Neutrophil (primary cell): ENCODE measurements around the gene ATP4B.

Source experiments
- H3K27ac ChIP-seq: fragments of 200-600 bp; sonication (generic); 2 replicates; pipeline ENCODE4 v1.5.1; 2016; ENCODE audit warnings: mild to moderate bottlenecking, moderate library complexity
- H3K27me3 ChIP-seq: fragments of 200-600 bp; sonication (generic); 2 replicates; pipeline ENCODE4 v1.6.0; 2016; ENCODE audit warnings: mild to moderate bottlenecking
- H3K36me3 ChIP-seq: fragments of 200-600 bp; sonication (generic); 2 replicates; pipeline ENCODE4 v1.5.1; 2017
- H3K4me1 ChIP-seq, 2 experiments: fragments of 200-600 bp in 1 of 2; sonication (generic) in 1 of 2; 1 replicate in 1 of 2; 2 replicates in 1 of 2; pipeline versions ENCODE4 v1.5.1 to v1.6.1; 2013 to 2016; ENCODE audit warnings: low read depth in 1 of 2, low read length in 1 of 2, mild to moderate bottlenecking in 1 of 2, moderate library complexity in 1 of 2; ENCODE audit not compliant: control insufficient read depth in 1 of 2, insufficient read depth in 1 of 2
- H3K4me3 ChIP-seq, 2 experiments: fragments of 200-600 bp in 1 of 2; sonication (generic) in 1 of 2; 1 replicate in 1 of 2; 2 replicates in 1 of 2; pipeline ENCODE4 v1.5.1; 2013 to 2016; ENCODE audit warnings: low read depth in 1 of 2, low read length in 1 of 2, mild to moderate bottlenecking in 1 of 2, moderate library complexity in 1 of 2
- H3K9me3 ChIP-seq: fragments of 200-600 bp; sonication (generic); 2 replicates; pipeline ENCODE4 v1.5.1; 2016
- TF ChIP-seq, protein P1 (sequence below): fragments of 200-600 bp; sonication (generic); IDR thresholded peaks from 2 replicates; pipeline ENCODE4 v1.5.1; 2016; ENCODE audit warnings: antibody characterized with exemption

ATP4B gene

DNA sequence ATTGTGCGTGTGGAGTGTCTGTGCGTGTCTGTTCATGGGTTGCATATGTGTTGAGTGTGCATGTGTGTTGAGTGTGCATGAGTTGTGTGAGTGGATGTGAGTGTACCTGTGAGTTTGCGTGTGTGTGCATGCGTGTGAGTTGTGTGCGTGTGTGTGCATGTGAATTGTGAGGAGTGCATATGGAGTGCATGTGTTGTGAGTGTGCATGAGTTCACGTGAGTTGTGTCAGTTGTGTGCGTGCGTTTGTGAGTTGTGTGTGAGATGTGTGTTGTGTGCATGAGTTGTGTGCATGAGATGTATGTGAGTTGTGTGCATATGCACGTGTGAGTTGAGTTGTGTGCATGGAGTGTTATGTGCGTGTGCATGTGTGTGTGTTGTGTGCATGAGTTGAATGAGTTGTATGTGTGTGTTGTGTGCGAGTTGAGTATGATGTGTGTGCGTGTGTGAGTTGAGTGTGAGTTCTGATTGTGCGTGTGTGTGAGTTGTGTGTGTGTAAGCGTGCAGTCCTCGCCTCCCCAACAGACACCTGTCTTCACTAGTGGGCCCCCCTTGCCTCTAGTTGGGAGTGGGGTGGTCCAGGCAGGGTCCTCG, 44.1 kb downstream of the ATP4B start:
- Histone ChIP-seq H3K36me3 (no peaks in the 10 kb centered on the region), H3K4me1 (peaks cover 65 to 73% of the 10 kb centered on the region in 2 experiments), H3K9me3 (no peaks in the 10 kb centered on the region), H3K27ac (peak overlapping the region; percentile 91), H3K4me3 (no peak overlapping the region), H3K27me3 (no peaks in the 10 kb centered on the region)
- TF ChIP-seq, protein P1, sequence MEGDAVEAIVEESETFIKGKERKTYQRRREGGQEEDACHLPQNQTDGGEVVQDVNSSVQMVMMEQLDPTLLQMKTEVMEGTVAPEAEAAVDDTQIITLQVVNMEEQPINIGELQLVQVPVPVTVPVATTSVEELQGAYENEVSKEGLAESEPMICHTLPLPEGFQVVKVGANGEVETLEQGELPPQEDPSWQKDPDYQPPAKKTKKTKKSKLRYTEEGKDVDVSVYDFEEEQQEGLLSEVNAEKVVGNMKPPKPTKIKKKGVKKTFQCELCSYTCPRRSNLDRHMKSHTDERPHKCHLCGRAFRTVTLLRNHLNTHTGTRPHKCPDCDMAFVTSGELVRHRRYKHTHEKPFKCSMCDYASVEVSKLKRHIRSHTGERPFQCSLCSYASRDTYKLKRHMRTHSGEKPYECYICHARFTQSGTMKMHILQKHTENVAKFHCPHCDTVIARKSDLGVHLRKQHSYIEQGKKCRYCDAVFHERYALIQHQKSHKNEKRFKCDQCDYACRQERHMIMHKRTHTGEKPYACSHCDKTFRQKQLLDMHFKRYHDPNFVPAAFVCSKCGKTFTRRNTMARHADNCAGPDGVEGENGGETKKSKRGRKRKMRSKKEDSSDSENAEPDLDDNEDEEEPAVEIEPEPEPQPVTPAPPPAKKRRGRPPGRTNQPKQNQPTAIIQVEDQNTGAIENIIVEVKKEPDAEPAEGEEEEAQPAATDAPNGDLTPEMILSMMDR = no peak

DNA sequence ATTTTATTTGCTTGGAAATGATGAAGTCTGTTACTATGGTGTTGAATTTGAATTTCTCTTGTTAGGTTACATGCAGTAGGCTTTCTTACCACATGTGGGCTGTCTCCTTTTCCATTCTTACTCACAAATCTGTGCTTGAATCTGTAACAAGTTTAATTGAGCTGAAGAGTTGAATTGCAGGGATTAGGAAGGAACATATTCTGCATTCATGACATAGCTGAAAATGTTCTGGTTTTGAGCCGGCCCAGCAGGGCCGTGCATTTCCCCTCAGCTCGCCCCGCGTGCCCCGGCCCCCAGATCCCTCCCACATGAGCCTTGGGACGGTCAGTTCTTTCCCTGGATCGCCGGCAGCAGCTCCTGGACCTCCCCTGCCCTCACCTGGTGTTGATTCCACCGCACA, 45.4 kb downstream of the ATP4B start:
- H3K27ac ChIP-seq = peak overlapping the region; percentile 36
- no peak overlapping the region for H3K4me3 ChIP-seq
- H3K27me3 ChIP-seq = no peaks in the 10 kb centered on the region
- peaks cover 72 to 80% of the 10 kb centered on the region in 2 experiments for H3K4me1 ChIP-seq
- no peaks in the 10 kb centered on the region for H3K36me3 ChIP-seq
- TF ChIP-seq, protein P1 = no peak
- no peaks in the 10 kb centered on the region for H3K9me3 ChIP-seq

DNA sequence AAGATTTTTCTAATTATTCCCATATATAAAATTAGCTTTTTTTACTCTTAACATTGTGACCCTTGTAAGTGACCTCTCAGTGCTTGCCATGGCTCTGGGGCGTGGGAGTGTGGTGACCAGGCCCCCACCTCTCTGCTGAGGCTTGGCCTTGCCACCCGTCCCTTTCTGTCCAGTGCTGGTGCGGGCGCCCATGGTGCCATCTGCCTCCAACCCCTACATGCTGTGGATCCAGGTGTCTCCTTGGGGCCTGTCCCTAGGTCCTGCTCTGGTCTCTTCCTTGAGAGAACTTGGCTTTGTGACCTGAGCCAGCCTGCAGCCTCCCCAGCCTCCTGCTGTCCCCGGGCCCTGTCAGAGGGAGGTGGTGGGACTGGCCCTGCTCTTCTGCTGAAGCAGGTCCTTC, 46.0 kb downstream of the ATP4B start:
- Histone ChIP-seq H3K9me3 (no peaks in the 10 kb centered on the region), H3K27me3 (no peaks in the 10 kb centered on the region), H3K4me3 (no peak overlapping the region), H3K4me1 (peaks cover 72 to 80% of the 10 kb centered on the region in 2 experiments), H3K27ac (peak overlapping the region; percentile 97), H3K36me3 (no peaks in the 10 kb centered on the region)
- TF ChIP-seq, protein P1 = no peak

DNA sequence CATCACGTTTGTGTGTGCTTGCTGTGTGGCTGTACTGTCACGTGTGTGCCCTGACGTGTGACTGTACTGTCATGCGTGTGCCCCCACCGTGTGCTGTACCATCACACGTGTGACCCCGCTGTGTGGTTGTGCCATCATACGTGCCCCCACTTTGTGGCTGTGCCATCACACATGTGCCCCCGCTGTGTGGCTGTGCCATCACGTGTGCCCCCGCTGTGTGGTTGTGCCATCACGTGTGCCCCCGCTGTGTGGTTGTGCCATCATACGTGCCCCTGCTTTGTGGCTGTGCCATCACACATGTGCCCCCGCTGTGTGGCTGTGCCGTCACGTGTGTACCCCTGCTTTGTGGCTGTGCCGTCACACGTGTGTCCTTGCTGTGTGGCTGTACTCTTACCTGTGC, 47.7 kb downstream of the ATP4B start:
- Histone ChIP-seq H3K36me3 (no peaks in the 10 kb centered on the region), H3K4me1 (peaks cover 72 to 80% of the 10 kb centered on the region in 2 experiments), H3K27me3 (no peaks in the 10 kb centered on the region), H3K4me3 (no peak overlapping the region), H3K27ac (peak overlapping the region; percentile 97), H3K9me3 (no peaks in the 10 kb centered on the region)
- TF ChIP-seq, protein P1 = no peak

DNA sequence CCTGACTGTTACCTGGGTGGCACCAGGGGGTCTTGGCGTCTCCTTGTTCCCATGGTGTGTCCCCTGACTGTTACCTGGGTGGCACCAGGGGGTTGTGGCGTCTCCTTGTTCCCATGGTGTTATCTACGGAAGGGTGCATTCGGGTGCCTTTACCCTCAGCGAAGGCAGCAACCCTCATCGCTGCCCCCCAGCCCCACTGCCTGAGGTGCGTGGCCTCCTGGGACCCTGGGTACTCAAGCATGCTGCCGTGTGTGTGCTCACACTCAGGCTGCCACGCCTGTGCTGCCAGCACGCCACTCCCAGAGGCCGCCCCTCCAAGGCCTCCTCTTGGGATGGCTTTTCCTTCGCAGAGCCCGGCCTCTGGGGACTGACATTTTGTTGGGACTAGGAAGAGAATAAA, 48.4 kb downstream of the ATP4B start:
- H3K36me3 ChIP-seq = no peaks in the 10 kb centered on the region
- H3K27ac ChIP-seq = peak overlapping the region; percentile 97
- TF ChIP-seq, protein P1 = no peak
- peak overlapping the region in 1 of 2 experiments; percentile 46 for H3K4me3 ChIP-seq
- H3K9me3 ChIP-seq = no peaks in the 10 kb centered on the region
- peaks cover 72 to 80% of the 10 kb centered on the region in 2 experiments for H3K4me1 ChIP-seq
- no peaks in the 10 kb centered on the region for H3K27me3 ChIP-seq
